HepG2 (cell line): ENCODE results near the gene TOMM7. TPM values are rescaled to one million over a fixed set of nuclear protein-coding genes. Genes with fewer than 3 reads are reported as not detected.

Experiments used
- ADNP ChIP-seq: sonication (generic); formaldehyde crosslinking; IDR thresholded peaks from 2 replicates; pipeline ENCODE4 v1.4.0; 2020; ENCODE audit warnings: missing genetic modification reagents
- FOXK2 ChIP-seq: fragments of 450-650 bp; IDR thresholded peaks from 2 replicates; pipeline ENCODE4 v1.6.1; 2016
- POGZ ChIP-seq: sonication (generic); formaldehyde crosslinking; IDR thresholded peaks from 2 replicates; pipeline ENCODE4 v1.4.0; 2020; ENCODE audit warnings: mild to moderate bottlenecking, missing genetic modification reagents
- SKIL ChIP-seq: sonication (generic); formaldehyde crosslinking; IDR thresholded peaks from 2 replicates; pipeline ENCODE4 v1.8.0; 2022; ENCODE audit warnings: missing genetic modification reagents, mild to moderate bottlenecking, moderate library complexity, borderline replicate concordance
- STAT6 ChIP-seq: sonication (generic); formaldehyde crosslinking; IDR thresholded peaks from 2 replicates; pipeline ENCODE4 v1.4.0; 2020; ENCODE audit warnings: missing genetic modification reagents, mild to moderate bottlenecking, borderline replicate concordance
- TFAP4 ChIP-seq: sonication (generic); IDR thresholded peaks from 2 replicates; pipeline ENCODE4 v1.6.1; 2016; ENCODE audit warnings: low read depth, borderline replicate concordance
- TSC22D2 ChIP-seq: sonication (generic); formaldehyde crosslinking; IDR thresholded peaks from 2 replicates; pipeline ENCODE4 v1.5.1; 2020; ENCODE audit warnings: missing genetic modification reagents, mild to moderate bottlenecking, borderline replicate concordance
- ZBTB4 ChIP-seq: sonication (generic); formaldehyde crosslinking; IDR thresholded peaks from 2 replicates; pipeline ENCODE4 v1.4.0; 2020; ENCODE audit warnings: missing genetic modification reagents, mild to moderate bottlenecking, borderline replicate concordance
- ZBTB42 ChIP-seq: sonication (generic); formaldehyde crosslinking; IDR thresholded peaks from 2 replicates; pipeline ENCODE4 v1.5.0; 2020; ENCODE audit warnings: mild to moderate bottlenecking, missing genetic modification reagents
- ZNF101 ChIP-seq: sonication (generic); formaldehyde crosslinking; IDR thresholded peaks from 2 replicates; pipeline ENCODE4 v1.4.0; 2020; ENCODE audit warnings: mild to moderate bottlenecking, low read depth, missing genetic modification reagents, borderline replicate concordance
- ZNF142 ChIP-seq: sonication (generic); formaldehyde crosslinking; IDR thresholded peaks from 2 replicates; pipeline ENCODE4 v1.4.0; 2020; ENCODE audit warnings: missing genetic modification reagents
- ZNF720 ChIP-seq: sonication (generic); formaldehyde crosslinking; IDR thresholded peaks from 2 replicates; pipeline ENCODE4 v1.4.0; 2020; ENCODE audit warnings: missing genetic modification reagents
- ZNF746 ChIP-seq: sonication (generic); formaldehyde crosslinking; IDR thresholded peaks from 2 replicates; pipeline ENCODE4 v1.8.0; 2022; ENCODE audit warnings: mild to moderate bottlenecking, missing genetic modification reagents
- polyA plus RNA-seq, 8 experiments: library from polyadenylated mRNA; depleted of rRNA in 3 of 8; stranded (reverse) in 7 of 8; unstranded in 1 of 8; fragments of >200 nt; fragmentation: Illumina TruSeq in 4 of 8; extraction: Trizol in 4 of 8; gene quantifications; 2 replicates each; pipeline versions ENCODE4 v1.2.1 to v1.2.3, GENCODE V29; 2011 to 2016; ENCODE audit warnings: low read depth in 4 of 8, missing spikeins in 1 of 8, mixed read lengths in 1 of 8; ENCODE audit not compliant: insufficient read depth in 1 of 8
- total RNA-seq, 5 experiments: library from RNA; depleted of rRNA; stranded (reverse); fragments of >200 nt; fragmentation: Illumina TruSeq; extraction: Trizol; gene quantifications; 2 replicates each; pipeline ENCODE4 v1.2.3, GENCODE V29; 2016; ENCODE audit warnings: low read depth in 1 of 5

The TOMM7 gene
- total and polyA plus RNA-seq, 2 of the 13 experiments (the other 11 are each of a cell fraction or from before 2014, with no cell fraction given), result 251 to 369 TPM

- TF ChIP-seq ADNP (CRISPR knock-in tag) (peak; percentile 76; the same call in 1 of the 2 replicates), POGZ (CRISPR knock-in tag) (peak; percentile 90), TFAP4 (peak; percentile 84), ZBTB4 (CRISPR knock-in tag) (peak; percentile 76; the same call in 1 of the 2 replicates), ZNF101 (CRISPR knock-in tag) (no peak), ZNF746 (CRISPR knock-in tag) (no peak), ZNF142 (CRISPR knock-in tag) (no peak), STAT6 (CRISPR knock-in tag) (peak; percentile 93; the same call in 1 of the 2 replicates), SKIL (CRISPR knock-in tag) (no peak), TSC22D2 (CRISPR knock-in tag) (peak; percentile 27; the same call in 1 of the 2 replicates), ZBTB42 (CRISPR knock-in tag) (no peak), ZNF720 (CRISPR knock-in tag) (no peak), FOXK2 (no peak)
These were observed 36.2 kb downstream of the TOMM7 start (continued) for GRCh38 chr7:22786290-22786932.
